Measurements from ENCODE around the gene CDADC1. TPM values are rescaled to one million over a fixed set of nuclear protein-coding genes. Genes with fewer than 3 reads are reported as not detected.
A peak's percentile ranks its signal among the peaks of the same experiment; 100 is the strongest.

The CDADC1 gene
- total and polyA plus RNA-seq, 2 of the 13 experiments (the other 11 are each of a cell fraction or from before 2014, with no cell fraction given): 2.4 to 9.0 TPM

GRCh38 chr13:49300739-49301589, 53.2 kb downstream of the CDADC1 start (continued):
- TF ChIP-seq DRAP1 (CRISPR knock-in tag; IDR thresholded peaks at IDR 0.05): 0 out of 2 replicates have a peak, but pooled peaks have one; percentile 11
- TF ChIP-seq ZNF644 (CRISPR knock-in tag; IDR thresholded peaks at IDR 0.05; ENCODE audit: low read depth): no peak
- TF ChIP-seq MBNL3 (CRISPR knock-in tag; conservative IDR thresholded peaks at IDR 0.05): no peak
- no peak for TF ChIP-seq BORCS8-MEF2B (CRISPR knock-in tag; IDR thresholded peaks at IDR 0.05)
- TF ChIP-seq SRY (CRISPR knock-in tag; IDR thresholded peaks at IDR 0.05): no peak
- no peak for TF ChIP-seq ZSCAN25 (CRISPR knock-in tag; IDR thresholded peaks at IDR 0.05)
- TF ChIP-seq ZNF782 (CRISPR knock-in tag; IDR thresholded peaks at IDR 0.05; ENCODE audit: borderline replicate concordance): no peak
- TF ChIP-seq USF2 (IDR thresholded peaks at IDR 0.05; ENCODE audit: low read depth, low read length): no peak
- no peak for TF ChIP-seq USF2 (CRISPR knock-in tag; IDR thresholded peaks at IDR 0.05; ENCODE audit: borderline replicate concordance)
- TF ChIP-seq ESRRA (CRISPR knock-in tag; IDR thresholded peaks at IDR 0.05; ENCODE audit: low read depth): no peak
- no peak for TF ChIP-seq MYC (CRISPR knock-in tag; IDR thresholded peaks at IDR 0.05; ENCODE audit: borderline replicate concordance)
- no peak for TF ChIP-seq ZNF510 (CRISPR knock-in tag; IDR thresholded peaks at IDR 0.05; ENCODE audit: low read depth)
- no peak for TF ChIP-seq ZGPAT (CRISPR knock-in tag; IDR thresholded peaks at IDR 0.05)
- no peak for TF ChIP-seq ZNF274 (CRISPR knock-in tag; IDR thresholded peaks at IDR 0.05)
- no peak for TF ChIP-seq ARID2 (CRISPR knock-in tag; IDR thresholded peaks at IDR 0.05; ENCODE audit: borderline replicate concordance)
- peak; percentile 50; the same call in 1 of the 2 replicates for TF ChIP-seq HDAC2 (CRISPR knock-in tag; IDR thresholded peaks at IDR 0.05)
- no peak for TF ChIP-seq CREB1 (IDR thresholded peaks at IDR 0.05)
- no peak for TF ChIP-seq CREB1 (CRISPR knock-in tag; IDR thresholded peaks at IDR 0.05)
- no peak for TF ChIP-seq TRAFD1 (CRISPR knock-in tag; IDR thresholded peaks at IDR 0.05; ENCODE audit: borderline replicate concordance)
- TF ChIP-seq STAT5B (CRISPR knock-in tag; IDR thresholded peaks at IDR 0.05): no peak
- no peak for TF ChIP-seq PRDM15 (CRISPR knock-in tag; IDR thresholded peaks at IDR 0.05)

All from HepG2 (cell line).